ENCODE results near the gene EDN1. TPM values are rescaled to one million over a fixed set of nuclear protein-coding genes. Genes with fewer than 3 reads are reported as not detected.

Gene EDN1
- total and polyA plus RNA-seq, 2 of the 4 experiments (the other 2 are of a cell fraction), result 5.6 to 9.0 TPM

DNA sequence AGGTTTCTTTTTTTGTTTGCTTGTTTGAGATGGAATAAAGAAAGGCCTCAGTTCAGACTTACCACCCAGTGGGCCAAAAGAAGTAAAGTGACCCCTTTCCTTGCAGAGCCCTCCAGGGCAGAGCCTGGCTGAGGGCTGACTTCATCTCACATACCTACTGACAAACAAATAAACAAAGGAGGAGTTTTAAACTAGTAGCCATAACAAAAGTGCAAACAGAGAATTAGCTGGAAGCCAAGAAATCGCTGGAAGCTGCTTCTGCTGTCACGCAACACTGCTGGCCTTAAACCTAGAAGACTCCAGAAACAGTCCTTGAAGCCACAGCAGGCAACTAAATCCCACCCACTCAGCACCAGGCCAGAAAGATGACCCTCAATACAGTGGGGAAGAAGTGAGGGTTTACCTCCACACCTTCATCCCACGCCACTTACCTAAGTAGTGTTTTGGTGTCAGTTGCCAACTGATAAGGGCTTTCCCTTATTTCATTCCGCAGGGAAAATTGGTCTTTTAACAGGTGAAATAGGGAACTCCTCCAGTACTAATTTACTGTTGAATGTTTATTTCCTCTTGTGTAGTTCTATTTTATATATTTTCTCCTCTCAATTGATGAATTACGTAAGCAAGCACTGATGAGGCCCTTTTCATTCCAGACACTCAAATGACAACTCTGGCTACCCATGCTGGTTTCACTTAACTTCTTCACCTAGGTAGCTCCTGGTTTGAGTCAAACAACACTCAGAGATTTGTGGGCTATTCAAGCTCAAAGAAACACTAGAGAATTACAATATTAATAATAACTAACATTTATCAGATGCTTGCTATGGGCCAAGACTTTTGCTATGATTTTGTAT lies 46.2 kb downstream of the EDN1 start (continued):
- no peak for TF ChIP-seq CHD1 (IDR thresholded peaks at IDR 0.05; ENCODE audit: low read depth, low read length)

DNA sequence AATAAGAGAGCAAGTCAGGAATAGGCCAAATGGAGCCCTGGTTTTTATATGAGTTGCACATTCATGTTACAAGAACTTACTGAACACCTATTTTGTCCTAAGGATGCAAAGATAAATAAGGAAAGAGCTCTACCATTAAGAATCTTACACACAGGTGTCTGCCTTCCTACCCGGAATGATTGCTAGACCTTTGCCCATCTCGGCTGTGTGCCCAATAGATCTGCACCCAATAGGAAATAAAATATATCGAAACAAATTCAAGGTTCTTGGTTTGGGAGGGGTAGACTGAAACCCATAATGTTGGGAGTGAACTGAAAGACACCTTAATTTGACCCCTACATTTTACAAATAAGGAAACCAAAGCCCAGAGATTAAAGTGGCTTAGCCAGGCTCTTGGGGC lies 48.9 kb downstream of the EDN1 start:
- no peak overlapping the region for H3K23ac ChIP-seq (ENCODE audit: low read depth, low read length)
- H2AFZ ChIP-seq (replicated peaks; ENCODE audit: low read length, poor library complexity), result no peak overlapping the region
- H3K79me1 ChIP-seq (ENCODE audit: low read depth in 1 of 2, low read length in 2 of 2), result no peaks in the 10 kb centered on the region
- peaks cover 5% of the 10 kb centered on the region; the same call in 1 of the 2 replicates for H3K27me3 ChIP-seq (ENCODE audit: control insufficient read depth, insufficient read depth, low read length)
- intact Hi-C loops (cut with micrococcal nuclease), result no loop called here
- no peak overlapping the region for H3K9ac ChIP-seq (ENCODE audit: low read depth, low read length)
- H2BK15ac ChIP-seq (ENCODE audit: low read depth, low read length), result no peak overlapping the region
- no peaks in the 10 kb centered on the region for H3K9me3 ChIP-seq (ENCODE audit: control insufficient read depth, insufficient read depth, low read length)
- H3K14ac ChIP-seq (replicated peaks; ENCODE audit: low read depth, low read length), result no peak overlapping the region
- DNase-seq (no peak), ATAC-seq (ENCODE audit: low read depth) (no peak)
- WGBS, 2 experiments (ENCODE audit: extremely low coverage in 2 of 2, insufficient read length in 1 of 2), result no CpG with 5 or more reads among the region's 3 CpGs
- H3K56ac ChIP-seq (ENCODE audit: extremely low read depth, insufficient read depth, low read length), result no peak overlapping the region
- CTCF ChIA-PET, result no interaction called here
- H3K4me1 ChIP-seq (ENCODE audit: control insufficient read depth, insufficient read depth, low read length), result peaks cover 7% of the 10 kb centered on the region
- no peak overlapping the region for H2BK5ac ChIP-seq (ENCODE audit: low read depth, low read length, poor library complexity, severe bottlenecking)
- dilution Hi-C loops (cut with HindIII; ENCODE audit: low sequenced_read_pairs, unreplicated experiment), result no loop called here
- no TSS peak for BruUV-seq (replicated peaks)
- H3K4me3 ChIP-seq (ENCODE audit: insufficient read depth, low read depth, low read length), result no peak overlapping the region
- H3K4me2 ChIP-seq (ENCODE audit: low read depth, low read length), result no peak overlapping the region
- H2BK20ac ChIP-seq (ENCODE audit: low read depth, low read length), result no peak overlapping the region
- H3K36me3 ChIP-seq (ENCODE audit: control insufficient read depth, insufficient read depth, low read length), result no peaks in the 10 kb centered on the region
- no peak overlapping the region for H2BK120ac ChIP-seq (ENCODE audit: low read depth, low read length)
- in situ Hi-C loops (cut with MboI; ENCODE audit: low sequenced_read_pairs), result no loop called here
- H3K27ac ChIP-seq (ENCODE audit: insufficient read depth, low read length), result no peak overlapping the region
- no peak for TF ChIP-seq POLR2A (IDR thresholded peaks at IDR 0.05; ENCODE audit: low read depth, low read length)
- TF ChIP-seq RFX5 (IDR thresholded peaks at IDR 0.05; ENCODE audit: low read depth, low read length), result no peak
- TF ChIP-seq ELK1 (IDR thresholded peaks at IDR 0.05; ENCODE audit: borderline replicate concordance, low read depth, low read length), result no peak
- no peak for TF ChIP-seq MAFK (IDR thresholded peaks at IDR 0.05; ENCODE audit: low read depth, low read length)
- TF ChIP-seq FOS (IDR thresholded peaks at IDR 0.05; ENCODE audit: low read depth, low read length), result no peak
- TF ChIP-seq SMC3 (IDR thresholded peaks at IDR 0.05; ENCODE audit: low read depth, low read length), result no peak
- no peak for TF ChIP-seq NFE2L2 (IDR thresholded peaks at IDR 0.05; ENCODE audit: low read depth, low read length)
- no peak for TF ChIP-seq USF2 (IDR thresholded peaks at IDR 0.05; ENCODE audit: low read depth, low read length)
- TF ChIP-seq BHLHE40 (IDR thresholded peaks at IDR 0.05; ENCODE audit: low read depth, low read length), result no peak
- TF ChIP-seq RAD21 (IDR thresholded peaks at IDR 0.05; ENCODE audit: low read length), result no peak
- no peak for TF ChIP-seq CEBPB (IDR thresholded peaks at IDR 0.05; ENCODE audit: low read depth, low read length)
- no peak for TF ChIP-seq CHD1 (IDR thresholded peaks at IDR 0.05; ENCODE audit: low read depth, low read length)
- POLR2A ChIA-PET (ENCODE audit: unreplicated experiment), result no interaction called here
- no peak overlapping the region for H3K18ac ChIP-seq (ENCODE audit: low read depth, low read length)
- H4K5ac ChIP-seq (ENCODE audit: low read depth, low read length), result no peak overlapping the region
- H2AK5ac ChIP-seq (ENCODE audit: low read depth, low read length), result no peak overlapping the region
- H4K91ac ChIP-seq (ENCODE audit: insufficient read depth, low read depth, low read length), result no peak overlapping the region
- no peaks in the 10 kb centered on the region for H4K20me1 ChIP-seq (ENCODE audit: insufficient read depth, low read length)
- no peaks in the 10 kb centered on the region; the same call in 1 of the 2 replicates for H3K9me1 ChIP-seq (ENCODE audit: insufficient read depth, low read length)
- no peak overlapping the region for H3K4ac ChIP-seq (ENCODE audit: low read depth, low read length)
- H4K8ac ChIP-seq (ENCODE audit: low read depth in 2 of 2, low read length in 2 of 2), result no peak overlapping the region
- no peak overlapping the region for H2AK9ac ChIP-seq (replicated peaks; ENCODE audit: low read depth, low read length, poor library complexity)

All from IMR-90 (cell line).